Pons (tissue), 1 donor: ENCODE measurements around the gene ZNF77.
"Not testable (repeated sequence)": the region's sequence is repeated elsewhere in the genome, so short reads cannot be mapped to it uniquely, and the experiment has no call there.

ENCODE experiments used
- DNase-seq: peaks from one replicate; pipeline ENCODE4 v3.0.0-alpha.2; 2016; ENCODE audit warnings: low spot score

ZNF77 gene

DNA sequence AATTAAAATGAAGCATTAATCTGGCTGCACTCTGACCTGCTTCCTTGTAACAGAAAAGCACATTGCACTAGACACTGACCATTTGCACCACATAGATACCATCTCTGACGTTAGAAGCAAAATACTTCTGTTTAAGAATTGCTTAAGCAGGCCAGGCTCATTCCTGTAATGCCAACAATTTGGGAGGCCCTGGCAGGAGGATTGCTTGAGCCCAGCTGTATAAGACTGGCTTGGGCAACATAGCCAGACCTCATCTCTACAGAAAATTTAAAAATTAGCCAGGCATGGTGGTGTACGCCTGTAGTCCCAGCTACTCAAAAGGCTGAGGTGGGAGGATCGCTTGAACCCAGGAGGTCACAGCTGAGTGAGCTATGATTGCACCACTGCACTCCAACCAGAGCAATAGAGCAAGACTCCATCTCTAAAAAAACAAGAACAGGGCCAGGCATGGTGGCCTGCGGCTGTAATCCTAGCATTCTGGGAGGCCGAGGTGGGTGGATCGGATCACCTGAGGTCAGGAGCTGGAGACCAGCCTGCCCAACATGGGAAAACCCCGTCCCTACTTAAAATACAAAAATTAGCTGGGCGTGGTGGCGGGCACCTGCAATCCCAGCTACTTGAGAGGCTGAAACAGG lies 25.5 kb upstream of the ZNF77 start:
- DNase-seq = no peak

GRCh38 chr19:2969104-2969504 lies 24.3 kb upstream of the ZNF77 start:
- DNase-seq = peak; percentile 14

GRCh38 chr19:2967972-2968371 lies 23.2 kb upstream of the ZNF77 start:
- DNase-seq = no peak

GRCh38 chr19:2964874-2965273 lies 20.1 kb upstream of the ZNF77 start:
- DNase-seq = no peak

DNA sequence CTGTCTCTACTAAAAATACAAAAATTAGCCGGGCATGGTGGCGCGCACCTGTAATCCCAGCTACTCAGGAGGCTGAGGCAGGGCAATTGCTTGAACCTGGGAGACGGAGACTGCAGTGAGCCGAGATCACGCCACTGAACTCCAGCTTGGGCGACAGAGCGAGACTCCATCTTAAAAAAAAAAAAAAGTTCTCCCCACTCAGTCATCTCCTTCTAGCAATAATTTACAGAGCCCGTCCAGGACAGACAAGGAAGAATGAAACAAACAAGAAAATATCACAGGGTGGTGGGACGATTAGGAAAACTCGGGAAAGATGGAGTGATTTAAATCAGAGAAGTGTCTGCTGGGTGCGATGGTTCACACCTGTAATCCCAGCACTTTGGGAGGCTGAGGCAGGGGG lies 18.9 kb upstream of the ZNF77 start:
- DNase-seq = not testable (repeated sequence)

DNA sequence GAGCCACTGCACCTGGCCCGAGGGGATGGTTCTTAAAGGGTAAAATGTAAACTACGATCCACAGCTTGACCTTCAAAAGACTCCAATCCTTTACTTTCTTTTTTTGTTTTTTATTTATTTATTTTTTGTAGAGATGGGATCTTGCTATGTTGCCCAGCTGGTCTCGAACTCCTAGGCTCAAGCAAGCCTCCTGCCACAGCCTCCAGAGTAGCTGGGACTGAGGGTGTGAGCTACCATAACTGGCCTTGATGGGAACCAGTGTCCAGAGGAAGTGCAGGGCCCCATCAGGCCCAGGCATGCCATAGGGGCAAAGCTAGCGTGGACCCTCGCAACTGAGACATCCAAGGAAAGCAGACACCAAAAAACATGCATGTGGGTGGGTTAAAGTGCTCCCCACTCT lies 18.4 kb upstream of the ZNF77 start:
- no peak for DNase-seq

- DNase-seq = peak; percentile 85
Observed at GRCh38 chr19:2962018-2962670, 17.4 kb upstream of the ZNF77 start.

- DNase-seq = no peak
Observed at GRCh38 chr19:2960120-2960519, 15.3 kb upstream of the ZNF77 start.

GRCh38 chr19:2957160-2957559 lies 12.4 kb upstream of the ZNF77 start:
- no peak for DNase-seq

DNA sequence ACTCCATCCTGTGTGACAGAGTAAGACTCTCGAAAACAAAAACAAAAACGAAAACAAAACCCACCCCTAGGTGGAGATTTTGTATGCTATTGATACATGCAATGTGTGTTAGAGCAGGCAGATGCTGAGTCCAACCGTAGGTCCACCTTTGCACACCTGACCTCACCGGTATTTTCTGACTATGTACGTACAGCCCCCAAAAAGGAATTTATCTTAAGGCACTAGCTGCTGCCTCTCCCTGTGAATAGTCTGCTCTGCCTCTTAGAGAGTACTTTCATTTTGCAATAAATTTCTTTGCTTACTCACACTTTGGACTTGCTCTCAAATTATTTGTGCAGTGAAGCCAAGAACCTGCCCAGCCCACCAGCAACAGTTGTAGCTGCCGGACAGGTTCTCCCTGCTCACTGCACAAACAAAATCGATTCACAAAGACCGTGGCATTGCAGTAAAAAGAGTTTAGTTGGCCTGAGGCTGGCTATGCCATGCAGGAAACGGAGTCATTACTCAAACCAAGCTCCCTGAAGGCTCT lies 8.2 kb upstream of the ZNF77 start:
- no peak for DNase-seq

- peak; percentile 100 for DNase-seq
Observed at GRCh38 chr19:2950286-2951124, 5.7 kb upstream of the ZNF77 start.

DNA sequence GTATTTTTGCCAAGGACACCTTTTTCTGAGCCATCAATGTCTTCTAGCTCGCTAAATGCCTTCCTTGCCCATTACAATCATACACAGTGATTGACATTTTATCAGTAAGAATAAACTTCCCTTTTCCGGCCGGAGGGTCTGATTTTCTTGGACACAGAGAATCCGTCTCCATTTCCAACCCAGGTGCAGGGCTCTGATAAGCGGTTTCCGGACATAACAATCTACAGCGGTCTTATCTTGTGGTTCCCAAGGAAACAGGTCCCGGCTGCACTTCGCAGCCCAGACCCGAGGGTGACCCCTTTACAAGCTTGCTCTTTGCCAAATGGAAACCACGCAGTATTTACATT lies 5.1 kb upstream of the ZNF77 start:
- no peak for DNase-seq

DNA sequence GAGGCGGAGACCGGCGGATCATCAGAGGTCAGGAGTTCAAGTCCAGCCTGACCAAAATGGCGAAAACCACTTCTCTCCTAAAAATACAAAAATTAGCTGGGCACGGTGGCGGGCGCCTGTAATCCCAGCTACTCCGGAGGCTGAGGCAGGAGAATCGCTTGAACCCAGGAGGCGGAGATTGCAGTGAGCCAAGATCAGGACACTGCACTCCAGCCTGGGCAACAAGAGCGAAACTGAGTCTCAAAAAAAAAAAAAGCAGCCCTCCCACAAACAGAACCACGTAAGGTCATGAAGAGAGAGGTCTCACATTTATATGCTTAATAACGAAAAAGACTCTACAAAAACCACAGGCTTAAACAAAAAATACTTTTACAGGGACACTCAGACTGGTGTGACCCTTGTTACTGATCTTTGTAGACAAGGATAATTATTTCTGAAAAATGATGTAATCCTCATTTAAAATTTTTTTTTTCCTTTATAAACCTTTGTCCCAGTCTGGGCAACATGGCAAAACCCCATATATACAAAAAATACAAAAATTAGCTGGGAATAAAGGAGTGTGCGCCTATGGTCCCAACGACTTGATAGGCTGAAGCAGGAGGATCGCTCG lies 909 bp upstream of the ZNF77 start:
- DNase-seq = no peak

- no peak for DNase-seq
Observed at GRCh38 chr19:2944403-2944774, 382 bp downstream of the ZNF77 start.

DNA sequence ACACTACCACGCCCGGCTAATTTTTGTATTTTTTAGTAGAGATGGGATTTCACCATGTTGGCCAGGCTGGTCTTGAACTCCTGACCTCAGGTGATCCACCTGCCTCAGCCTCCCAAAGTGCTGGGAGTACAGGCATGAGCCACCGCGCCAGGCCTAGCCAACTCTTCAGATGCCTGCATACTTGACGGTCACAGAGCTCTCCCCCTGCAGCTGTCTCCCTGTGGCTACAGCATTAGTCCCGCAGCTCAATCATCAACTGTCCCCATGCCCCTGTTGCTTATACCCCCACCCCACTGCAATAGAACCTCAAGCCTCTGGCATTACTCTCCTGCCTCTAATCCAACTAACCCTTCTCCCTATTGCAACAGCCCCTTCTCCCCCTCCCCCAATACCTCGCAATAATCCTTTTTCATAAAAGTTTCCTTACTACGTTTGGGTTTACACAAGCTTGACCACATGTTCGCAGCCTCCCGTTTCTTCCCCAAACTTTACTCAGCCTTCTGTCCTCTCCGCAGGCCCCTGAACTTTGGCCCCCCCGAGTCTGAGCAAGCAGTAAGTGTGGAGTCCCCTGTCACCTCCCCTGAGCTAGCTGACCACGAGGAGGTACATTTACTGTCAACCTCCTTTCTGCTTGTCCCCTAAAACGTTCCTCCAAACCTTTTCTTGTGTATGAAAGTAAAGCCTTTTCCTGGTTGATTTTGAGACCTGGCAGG lies 1.7 kb downstream of the ZNF77 start:
- DNase-seq = no peak

- not testable (repeated sequence) for DNase-seq
Observed at GRCh38 chr19:2935863-2936262, 8.9 kb downstream of the ZNF77 start.

- no peak for DNase-seq
Observed at GRCh38 chr19:2933490-2933910, 11.3 kb downstream of the ZNF77 start.

GRCh38 chr19:2927032-2927430 lies 17.7 kb downstream of the ZNF77 start:
- no peak for DNase-seq

DNA sequence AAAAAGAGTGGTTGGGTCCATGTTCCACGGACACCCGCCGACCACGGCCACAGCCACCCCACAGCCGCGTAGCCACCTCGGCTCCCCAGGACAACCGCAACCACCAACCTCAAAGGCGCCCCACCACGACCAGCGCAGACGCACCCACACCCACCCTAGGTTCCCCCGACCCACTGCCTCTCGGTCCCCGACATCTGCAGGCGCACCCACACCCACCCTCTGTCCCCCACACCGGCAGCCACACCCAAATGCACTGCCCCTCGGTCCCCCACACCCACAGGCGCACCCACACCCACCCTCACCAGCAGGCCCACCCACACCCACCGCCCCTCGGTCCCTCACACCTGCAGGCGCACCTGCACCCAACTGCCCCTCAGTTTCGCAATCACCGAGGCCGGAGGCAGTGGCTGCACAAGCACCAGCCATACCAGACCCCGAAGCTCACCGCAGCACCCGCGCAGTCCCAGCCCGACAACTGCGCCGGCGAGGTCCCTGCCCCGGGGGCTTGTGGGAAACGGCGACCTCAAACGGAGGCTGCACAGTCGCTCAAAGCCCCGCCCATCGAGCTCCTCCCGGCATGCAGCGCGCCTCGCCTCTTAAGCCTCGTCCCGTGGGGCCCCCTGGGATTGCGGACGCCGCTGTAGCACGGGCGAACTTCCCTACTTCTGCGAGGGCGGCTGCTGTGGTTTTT lies 18.3 kb downstream of the ZNF77 start:
- no peak for DNase-seq

DNA sequence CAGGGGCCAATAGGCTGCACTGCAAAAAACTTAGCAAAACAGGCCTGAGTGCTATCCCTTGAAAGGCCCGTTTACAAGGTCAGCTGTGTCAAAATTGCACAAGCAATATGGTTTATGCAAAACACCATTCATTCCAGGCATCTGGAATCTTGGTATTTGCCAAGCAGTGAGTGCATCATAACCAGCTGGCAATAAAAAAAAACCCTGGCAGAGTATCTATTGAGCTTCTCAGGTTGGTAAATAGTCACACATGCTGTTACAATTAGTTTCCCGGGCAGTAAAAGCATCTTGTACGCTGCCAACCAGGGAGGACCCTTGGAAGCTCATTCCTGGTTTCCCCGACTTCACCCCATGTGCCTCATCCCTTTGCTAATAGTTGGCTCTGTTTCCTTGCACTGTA lies 21.3 kb downstream of the ZNF77 start:
- DNase-seq = peak; percentile 26

DNA sequence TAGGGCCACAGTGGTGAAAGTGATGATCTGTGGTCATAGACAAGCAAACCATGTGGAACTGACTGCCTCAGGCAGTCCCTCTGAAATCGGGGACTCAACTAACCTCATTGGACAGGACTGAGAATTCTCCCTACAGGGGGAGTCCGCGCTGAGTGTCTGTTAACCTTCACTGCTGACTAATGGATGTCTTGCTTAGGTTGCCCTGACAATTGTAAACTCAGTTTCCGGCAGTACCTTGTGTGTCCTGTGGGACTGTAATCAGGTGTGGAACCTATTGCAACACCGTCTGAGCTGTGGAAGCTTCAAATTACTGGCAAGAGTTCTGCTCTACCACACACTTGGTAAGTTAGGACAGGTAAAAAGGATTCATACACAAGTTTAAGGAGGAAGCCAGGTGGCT lies 21.8 kb downstream of the ZNF77 start:
- no peak for DNase-seq
